ENCODE results near the gene MEIOSIN.

- TF ChIP-seq CTCF (IDR thresholded peaks at IDR 0.05) (no peak), POLR2A (IDR thresholded peaks at IDR 0.05) (no peak)
Observed at GRCh38 chr19:45772912-45773311, 39.7 kb downstream of the MEIOSIN start.

Data from testis (tissue), 2 donors.